ENCODE measurements around the gene ATP9B.

Gene ATP9B

DNA sequence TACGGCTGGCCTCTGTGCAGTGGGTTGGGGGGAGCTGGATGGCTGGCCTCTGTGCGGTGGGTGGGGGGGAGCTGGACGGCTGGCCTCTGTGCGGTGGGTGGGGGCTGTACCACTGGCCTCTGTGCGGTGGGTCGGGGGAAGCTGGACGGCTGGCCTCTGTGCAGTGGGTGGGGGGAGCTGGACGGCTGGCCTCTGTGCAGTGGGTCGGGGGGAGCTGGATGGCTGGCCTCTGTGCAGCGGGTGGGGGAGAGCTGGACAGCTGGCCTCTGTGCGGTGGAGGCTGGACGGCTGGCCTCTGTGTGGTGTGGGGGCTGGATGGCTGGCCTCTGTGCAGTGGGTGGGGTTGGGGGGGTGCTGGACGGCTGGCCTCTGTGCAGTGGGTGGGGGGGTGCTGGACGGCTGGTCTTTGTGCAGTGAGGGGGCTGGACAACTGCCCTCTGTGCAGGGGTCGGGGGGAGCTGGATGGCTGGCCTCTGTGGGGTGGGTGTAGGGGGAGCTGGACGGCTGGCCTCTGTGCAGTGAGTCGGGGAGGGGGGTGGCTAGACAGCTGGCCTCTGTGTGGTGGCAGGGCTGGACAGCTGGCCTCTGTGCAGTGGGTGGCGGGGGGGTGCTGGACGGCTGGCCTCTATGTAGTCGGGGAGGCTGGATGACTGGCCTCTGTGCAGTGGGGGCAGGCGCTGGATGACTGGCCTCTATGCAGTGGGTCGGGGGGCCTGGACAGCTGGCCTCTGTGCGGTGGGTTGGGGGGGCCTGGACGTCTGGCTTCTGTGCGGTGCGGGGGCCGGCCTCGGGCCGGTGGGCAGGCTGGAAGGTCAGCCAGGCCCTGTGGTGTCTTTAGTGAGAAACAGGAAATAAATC lies 358.4 kb downstream of the ATP9B start:
- TF ChIP-seq ZNF70 (CRISPR knock-in tag; IDR thresholded peaks at IDR 0.05) (no peak), ISL1 (CRISPR knock-in tag; IDR thresholded peaks at IDR 0.05) (no peak), ZFP3 (CRISPR knock-in tag; IDR thresholded peaks at IDR 0.05) (no peak), SNAI2 (CRISPR knock-in tag; IDR thresholded peaks at IDR 0.05) (no peak), RARB (CRISPR knock-in tag; IDR thresholded peaks at IDR 0.05) (no peak), ZC3H10 (CRISPR knock-in tag; IDR thresholded peaks at IDR 0.05) (no peak), ESRRG (CRISPR knock-in tag; IDR thresholded peaks at IDR 0.05) (no peak), ZFP30 (CRISPR knock-in tag; IDR thresholded peaks at IDR 0.05) (no peak), ZNF565 (CRISPR knock-in tag; conservative IDR thresholded peaks at IDR 0.05; ENCODE audit: low read depth) (no peak), CSDC2 (CRISPR knock-in tag; IDR thresholded peaks at IDR 0.05) (no peak), ZNF8 (CRISPR knock-in tag; IDR thresholded peaks at IDR 0.05) (no peak), OSR1 (CRISPR knock-in tag; IDR thresholded peaks at IDR 0.05) (no peak), PPARA (CRISPR knock-in tag; IDR thresholded peaks at IDR 0.05; ENCODE audit: borderline replicate concordance) (no peak)
- TF ChIP-seq, protein P1, sequence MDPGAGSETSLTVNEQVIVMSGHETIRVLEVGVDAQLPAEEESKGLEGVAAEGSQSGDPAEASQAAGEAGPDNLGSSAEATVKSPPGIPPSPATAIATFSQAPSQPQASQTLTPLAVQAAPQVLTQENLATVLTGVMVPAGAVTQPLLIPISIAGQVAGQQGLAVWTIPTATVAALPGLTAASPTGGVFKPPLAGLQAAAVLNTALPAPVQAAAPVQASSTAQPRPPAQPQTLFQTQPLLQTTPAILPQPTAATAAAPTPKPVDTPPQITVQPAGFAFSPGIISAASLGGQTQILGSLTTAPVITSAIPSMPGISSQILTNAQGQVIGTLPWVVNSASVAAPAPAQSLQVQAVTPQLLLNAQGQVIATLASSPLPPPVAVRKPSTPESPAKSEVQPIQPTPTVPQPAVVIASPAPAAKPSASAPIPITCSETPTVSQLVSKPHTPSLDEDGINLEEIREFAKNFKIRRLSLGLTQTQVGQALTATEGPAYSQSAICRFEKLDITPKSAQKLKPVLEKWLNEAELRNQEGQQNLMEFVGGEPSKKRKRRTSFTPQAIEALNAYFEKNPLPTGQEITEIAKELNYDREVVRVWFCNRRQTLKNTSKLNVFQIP (CRISPR knock-in tag; IDR thresholded peaks at IDR 0.05; ENCODE audit: borderline replicate concordance, low read depth), result no peak
- TF ChIP-seq, protein P2, sequence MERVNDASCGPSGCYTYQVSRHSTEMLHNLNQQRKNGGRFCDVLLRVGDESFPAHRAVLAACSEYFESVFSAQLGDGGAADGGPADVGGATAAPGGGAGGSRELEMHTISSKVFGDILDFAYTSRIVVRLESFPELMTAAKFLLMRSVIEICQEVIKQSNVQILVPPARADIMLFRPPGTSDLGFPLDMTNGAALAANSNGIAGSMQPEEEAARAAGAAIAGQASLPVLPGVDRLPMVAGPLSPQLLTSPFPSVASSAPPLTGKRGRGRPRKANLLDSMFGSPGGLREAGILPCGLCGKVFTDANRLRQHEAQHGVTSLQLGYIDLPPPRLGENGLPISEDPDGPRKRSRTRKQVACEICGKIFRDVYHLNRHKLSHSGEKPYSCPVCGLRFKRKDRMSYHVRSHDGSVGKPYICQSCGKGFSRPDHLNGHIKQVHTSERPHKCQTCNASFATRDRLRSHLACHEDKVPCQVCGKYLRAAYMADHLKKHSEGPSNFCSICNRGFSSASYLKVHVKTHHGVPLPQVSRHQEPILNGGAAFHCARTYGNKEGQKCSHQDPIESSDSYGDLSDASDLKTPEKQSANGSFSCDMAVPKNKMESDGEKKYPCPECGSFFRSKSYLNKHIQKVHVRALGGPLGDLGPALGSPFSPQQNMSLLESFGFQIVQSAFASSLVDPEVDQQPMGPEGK (CRISPR knock-in tag; IDR thresholded peaks at IDR 0.05; ENCODE audit: borderline replicate concordance), result no peak
- TF ChIP-seq, protein P3, sequence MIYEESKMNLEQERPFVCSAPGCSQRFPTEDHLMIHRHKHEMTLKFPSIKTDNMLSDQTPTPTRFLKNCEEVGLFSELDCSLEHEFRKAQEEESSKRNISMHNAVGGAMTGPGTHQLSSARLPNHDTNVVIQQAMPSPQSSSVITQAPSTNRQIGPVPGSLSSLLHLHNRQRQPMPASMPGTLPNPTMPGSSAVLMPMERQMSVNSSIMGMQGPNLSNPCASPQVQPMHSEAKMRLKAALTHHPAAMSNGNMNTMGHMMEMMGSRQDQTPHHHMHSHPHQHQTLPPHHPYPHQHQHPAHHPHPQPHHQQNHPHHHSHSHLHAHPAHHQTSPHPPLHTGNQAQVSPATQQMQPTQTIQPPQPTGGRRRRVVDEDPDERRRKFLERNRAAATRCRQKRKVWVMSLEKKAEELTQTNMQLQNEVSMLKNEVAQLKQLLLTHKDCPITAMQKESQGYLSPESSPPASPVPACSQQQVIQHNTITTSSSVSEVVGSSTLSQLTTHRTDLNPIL (CRISPR knock-in tag; IDR thresholded peaks at IDR 0.05; ENCODE audit: low read depth), result no peak
- TF ChIP-seq, protein P4, sequence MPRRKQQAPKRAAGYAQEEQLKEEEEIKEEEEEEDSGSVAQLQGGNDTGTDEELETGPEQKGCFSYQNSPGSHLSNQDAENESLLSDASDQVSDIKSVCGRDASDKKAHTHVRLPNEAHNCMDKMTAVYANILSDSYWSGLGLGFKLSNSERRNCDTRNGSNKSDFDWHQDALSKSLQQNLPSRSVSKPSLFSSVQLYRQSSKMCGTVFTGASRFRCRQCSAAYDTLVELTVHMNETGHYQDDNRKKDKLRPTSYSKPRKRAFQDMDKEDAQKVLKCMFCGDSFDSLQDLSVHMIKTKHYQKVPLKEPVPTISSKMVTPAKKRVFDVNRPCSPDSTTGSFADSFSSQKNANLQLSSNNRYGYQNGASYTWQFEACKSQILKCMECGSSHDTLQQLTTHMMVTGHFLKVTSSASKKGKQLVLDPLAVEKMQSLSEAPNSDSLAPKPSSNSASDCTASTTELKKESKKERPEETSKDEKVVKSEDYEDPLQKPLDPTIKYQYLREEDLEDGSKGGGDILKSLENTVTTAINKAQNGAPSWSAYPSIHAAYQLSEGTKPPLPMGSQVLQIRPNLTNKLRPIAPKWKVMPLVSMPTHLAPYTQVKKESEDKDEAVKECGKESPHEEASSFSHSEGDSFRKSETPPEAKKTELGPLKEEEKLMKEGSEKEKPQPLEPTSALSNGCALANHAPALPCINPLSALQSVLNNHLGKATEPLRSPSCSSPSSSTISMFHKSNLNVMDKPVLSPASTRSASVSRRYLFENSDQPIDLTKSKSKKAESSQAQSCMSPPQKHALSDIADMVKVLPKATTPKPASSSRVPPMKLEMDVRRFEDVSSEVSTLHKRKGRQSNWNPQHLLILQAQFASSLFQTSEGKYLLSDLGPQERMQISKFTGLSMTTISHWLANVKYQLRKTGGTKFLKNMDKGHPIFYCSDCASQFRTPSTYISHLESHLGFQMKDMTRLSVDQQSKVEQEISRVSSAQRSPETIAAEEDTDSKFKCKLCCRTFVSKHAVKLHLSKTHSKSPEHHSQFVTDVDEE (CRISPR knock-in tag; IDR thresholded peaks at IDR 0.05), result no peak
- TF ChIP-seq, protein P5, sequence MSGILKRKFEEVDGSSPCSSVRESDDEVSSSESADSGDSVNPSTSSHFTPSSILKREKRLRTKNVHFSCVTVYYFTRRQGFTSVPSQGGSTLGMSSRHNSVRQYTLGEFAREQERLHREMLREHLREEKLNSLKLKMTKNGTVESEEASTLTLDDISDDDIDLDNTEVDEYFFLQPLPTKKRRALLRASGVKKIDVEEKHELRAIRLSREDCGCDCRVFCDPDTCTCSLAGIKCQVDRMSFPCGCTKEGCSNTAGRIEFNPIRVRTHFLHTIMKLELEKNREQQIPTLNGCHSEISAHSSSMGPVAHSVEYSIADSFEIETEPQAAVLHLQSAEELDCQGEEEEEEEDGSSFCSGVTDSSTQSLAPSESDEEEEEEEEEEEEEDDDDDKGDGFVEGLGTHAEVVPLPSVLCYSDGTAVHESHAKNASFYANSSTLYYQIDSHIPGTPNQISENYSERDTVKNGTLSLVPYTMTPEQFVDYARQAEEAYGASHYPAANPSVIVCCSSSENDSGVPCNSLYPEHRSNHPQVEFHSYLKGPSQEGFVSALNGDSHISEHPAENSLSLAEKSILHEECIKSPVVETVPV (CRISPR knock-in tag; IDR thresholded peaks at IDR 0.05), result no peak

More for the DNA sequence above, 358.4 kb downstream of the ATP9B start:
- no peak for ATAC-seq
